ENCODE results near the gene TCIRG1.

TCIRG1 gene

GRCh38 chr11:68017980-68018729 is 20.7 kb upstream of the TCIRG1 start:
- DNase-seq (ENCODE audit: low read depth, low spot score), result no peak

GRCh38 chr11:68018730-68019190 is 20.1 kb upstream of the TCIRG1 start:
- no peak for DNase-seq (ENCODE audit: low read depth, low spot score)

GRCh38 chr11:68019486-68019885 is 19.3 kb upstream of the TCIRG1 start:
- DNase-seq (ENCODE audit: low read depth, low spot score), result no peak

- DNase-seq (ENCODE audit: low read depth, low spot score), result no peak
These were observed 18.2 kb upstream of the TCIRG1 start for GRCh38 chr11:68020575-68020974.

GRCh38 chr11:68021167-68021787 is 17.5 kb upstream of the TCIRG1 start:
- DNase-seq (ENCODE audit: low read depth, low spot score), result no peak

GRCh38 chr11:68022531-68022930 is 16.3 kb upstream of the TCIRG1 start:
- DNase-seq (ENCODE audit: low read depth, low spot score), result no peak

GRCh38 chr11:68024508-68024907 is 14.3 kb upstream of the TCIRG1 start:
- DNase-seq (ENCODE audit: low read depth, low spot score), result no peak

- no peak for DNase-seq (ENCODE audit: low read depth, low spot score)
These were observed 13.8 kb upstream of the TCIRG1 start for GRCh38 chr11:68025047-68025446.

- DNase-seq (ENCODE audit: low read depth, low spot score), result no peak
These were observed 12.3 kb upstream of the TCIRG1 start for GRCh38 chr11:68026391-68027105.

GRCh38 chr11:68027667-68028066 is 11.2 kb upstream of the TCIRG1 start:
- no peak for DNase-seq (ENCODE audit: low read depth, low spot score)

- DNase-seq (ENCODE audit: low read depth, low spot score), result no peak
These were observed 9.9 kb upstream of the TCIRG1 start for GRCh38 chr11:68028802-68029545.

- peak; percentile 97 for DNase-seq (ENCODE audit: low read depth, low spot score)
These were observed 8.3 kb upstream of the TCIRG1 start, which contains the start of gene NDUFS8 for GRCh38 chr11:68030318-68031143. Gene NDUFS8, plus strand, starts transcription at chr11:68030681. Its CDS starts 1,471 bp downstream, at chr11:68032152.

GRCh38 chr11:68031144-68031464 is 7.7 kb upstream of the TCIRG1 start:
- no peak for DNase-seq (ENCODE audit: low read depth, low spot score)

GRCh38 chr11:68032003-68032402 is 6.8 kb upstream of the TCIRG1 start:
- no peak for DNase-seq (ENCODE audit: low read depth, low spot score)

- DNase-seq (ENCODE audit: low read depth, low spot score), result no peak
These were observed 5.7 kb upstream of the TCIRG1 start for GRCh38 chr11:68032997-68033707.

GRCh38 chr11:68033708-68034045 is 5.1 kb upstream of the TCIRG1 start:
- DNase-seq (ENCODE audit: low read depth, low spot score), result no peak

- no peak for DNase-seq (ENCODE audit: low read depth, low spot score)
These were observed 3.5 kb upstream of the TCIRG1 start for GRCh38 chr11:68035266-68035876.

- no peak for DNase-seq (ENCODE audit: low read depth, low spot score)
These were observed 2.6 kb upstream of the TCIRG1 start for GRCh38 chr11:68036141-68036716.

- no peak for DNase-seq (ENCODE audit: low read depth, low spot score)
These were observed 2.0 kb upstream of the TCIRG1 start for GRCh38 chr11:68036717-68037239.
